Keratinocyte (primary cell): ENCODE data around the gene GSTA2.

Experiments used
- CTCF ChIP-seq, 3 experiments: IDR thresholded peaks in 1 of 3; conservative IDR thresholded peaks in 1 of 3; optimal IDR thresholded peaks in 1 of 3; 2 replicates in 2 of 3; 3 replicates in 1 of 3; pipeline versions ENCODE3 to v1.5.1; 2011; ENCODE audit warnings: low read length in 3 of 3, mild to moderate bottlenecking in 3 of 3, moderate library complexity in 2 of 3, control low read depth in 1 of 3, inconsistent platforms in 1 of 3; ENCODE audit not compliant: insufficient read depth in 2 of 3; ENCODE audit errors: extremely low read depth in 1 of 3
- EZH2 ChIP-seq: IDR thresholded peaks from one replicate; pipeline ENCODE4 v1.6.1; 2012; ENCODE audit warnings: inconsistent platforms, mild to moderate bottlenecking, low read length, moderate library complexity

DNA sequence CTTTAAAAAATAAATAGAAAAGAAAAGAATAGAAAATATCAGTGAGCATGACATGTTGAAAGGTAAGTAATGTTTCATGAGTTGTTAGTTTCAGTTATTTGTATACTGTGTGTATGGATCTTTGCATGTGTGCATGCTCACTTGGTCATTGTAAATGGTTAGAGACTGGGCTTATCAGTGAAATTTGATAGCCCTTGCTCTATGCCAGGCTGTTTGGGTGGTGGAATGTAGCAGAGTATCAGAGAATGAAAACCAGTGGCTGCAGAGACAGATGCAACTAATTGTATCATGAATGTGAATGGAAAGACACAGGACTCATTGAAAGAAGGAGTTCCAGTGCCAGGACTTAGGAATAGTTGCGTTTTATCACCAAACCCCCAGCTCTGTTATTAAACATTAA is 4.2 kb downstream of the GSTA2 start:
- no peak for TF ChIP-seq CTCF (optimal IDR thresholded peaks at IDR 0.05 in 1 of 3, IDR thresholded peaks at IDR 0.05 in 1 of 3, conservative IDR thresholded peaks at IDR 0.05 in 1 of 3; ENCODE audit: extremely low read depth in 1 of 3, insufficient read depth in 2 of 3, low read length in 3 of 3)
- TF ChIP-seq EZH2: no peak
